ENCODE measurements around the gene NME9.

NME9 gene

DNA sequence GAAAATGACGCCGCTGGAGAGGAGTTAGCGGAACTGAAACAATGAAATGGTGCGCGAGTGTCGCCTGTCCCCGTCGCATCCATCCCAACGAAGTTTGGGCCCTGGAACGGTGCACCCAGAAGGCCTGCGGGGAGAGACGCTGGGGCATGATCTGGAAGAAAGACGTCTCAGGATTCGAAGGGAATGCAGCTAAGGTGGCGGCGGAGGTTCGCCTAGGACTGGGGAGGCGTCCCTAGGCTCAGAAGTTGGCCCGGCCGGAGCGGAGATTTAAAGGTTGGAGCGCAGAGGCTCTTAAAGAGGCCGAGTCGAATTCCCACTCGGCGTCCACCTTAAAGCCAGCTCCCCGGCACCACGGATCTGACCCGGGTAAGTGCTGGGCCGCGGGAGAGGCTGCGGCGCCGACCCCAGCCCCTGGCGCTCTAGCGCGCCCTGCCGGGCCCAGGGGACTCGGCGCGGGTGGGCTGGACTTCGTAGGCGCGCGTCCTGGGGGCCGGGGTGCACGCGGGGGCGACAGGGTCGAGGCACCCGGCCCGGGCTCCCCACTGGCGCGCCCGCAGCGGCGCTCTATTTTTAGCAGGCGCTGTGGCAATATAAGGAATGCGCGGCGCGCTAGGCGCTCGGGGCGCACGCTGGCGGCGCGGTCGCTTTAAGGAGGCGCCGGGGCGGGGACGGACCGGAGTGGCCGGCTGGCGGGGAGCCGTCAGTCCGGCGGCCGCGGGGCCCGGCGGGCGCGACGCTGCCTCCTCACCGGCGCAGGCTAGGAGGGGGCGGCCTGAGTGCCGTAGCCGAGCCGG lies 18.5 kb upstream of the NME9 start, which contains the start of gene MRAS:
Gene MRAS (plus strand): TSS at position 620 of the 794 bp plus-strand sequence. CDS start 24,305 bp downstream, outside the sequence.
- H3K4me3 ChIP-seq (ENCODE audit: low read depth, low read length): peak within 1 kb of the TSS; percentile 40
- TF ChIP-seq, protein P1, sequence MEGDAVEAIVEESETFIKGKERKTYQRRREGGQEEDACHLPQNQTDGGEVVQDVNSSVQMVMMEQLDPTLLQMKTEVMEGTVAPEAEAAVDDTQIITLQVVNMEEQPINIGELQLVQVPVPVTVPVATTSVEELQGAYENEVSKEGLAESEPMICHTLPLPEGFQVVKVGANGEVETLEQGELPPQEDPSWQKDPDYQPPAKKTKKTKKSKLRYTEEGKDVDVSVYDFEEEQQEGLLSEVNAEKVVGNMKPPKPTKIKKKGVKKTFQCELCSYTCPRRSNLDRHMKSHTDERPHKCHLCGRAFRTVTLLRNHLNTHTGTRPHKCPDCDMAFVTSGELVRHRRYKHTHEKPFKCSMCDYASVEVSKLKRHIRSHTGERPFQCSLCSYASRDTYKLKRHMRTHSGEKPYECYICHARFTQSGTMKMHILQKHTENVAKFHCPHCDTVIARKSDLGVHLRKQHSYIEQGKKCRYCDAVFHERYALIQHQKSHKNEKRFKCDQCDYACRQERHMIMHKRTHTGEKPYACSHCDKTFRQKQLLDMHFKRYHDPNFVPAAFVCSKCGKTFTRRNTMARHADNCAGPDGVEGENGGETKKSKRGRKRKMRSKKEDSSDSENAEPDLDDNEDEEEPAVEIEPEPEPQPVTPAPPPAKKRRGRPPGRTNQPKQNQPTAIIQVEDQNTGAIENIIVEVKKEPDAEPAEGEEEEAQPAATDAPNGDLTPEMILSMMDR (IDR thresholded peaks at IDR 0.05; ENCODE audit: borderline replicate concordance, insufficient read depth, low read depth, low read length): peak; percentile 39

DNA sequence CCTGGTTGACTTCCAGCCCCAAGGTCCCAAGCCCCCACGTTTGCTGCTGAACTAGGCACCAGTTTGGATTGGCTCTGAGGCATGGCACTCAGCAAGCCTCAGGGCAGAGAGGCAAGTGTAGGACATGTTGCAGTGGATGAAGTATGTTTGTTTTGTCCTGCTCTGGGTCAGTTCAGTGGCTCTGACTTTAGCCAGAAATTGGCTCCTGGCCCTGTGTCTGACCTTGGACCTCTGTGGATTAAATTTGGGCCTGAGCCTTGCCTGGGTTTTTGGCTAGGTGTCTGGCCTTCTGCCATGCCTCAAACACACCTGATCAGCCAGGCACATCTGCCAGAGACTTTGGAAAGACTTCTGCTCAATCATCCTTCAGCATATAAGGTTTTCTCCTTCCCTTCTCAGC lies 15.1 kb upstream of the NME9 start:
- TF ChIP-seq, protein P1 (IDR thresholded peaks at IDR 0.05; ENCODE audit: borderline replicate concordance, insufficient read depth, low read depth, low read length): no peak
- H3K4me3 ChIP-seq (ENCODE audit: low read depth, low read length): no peak overlapping the region

DNA sequence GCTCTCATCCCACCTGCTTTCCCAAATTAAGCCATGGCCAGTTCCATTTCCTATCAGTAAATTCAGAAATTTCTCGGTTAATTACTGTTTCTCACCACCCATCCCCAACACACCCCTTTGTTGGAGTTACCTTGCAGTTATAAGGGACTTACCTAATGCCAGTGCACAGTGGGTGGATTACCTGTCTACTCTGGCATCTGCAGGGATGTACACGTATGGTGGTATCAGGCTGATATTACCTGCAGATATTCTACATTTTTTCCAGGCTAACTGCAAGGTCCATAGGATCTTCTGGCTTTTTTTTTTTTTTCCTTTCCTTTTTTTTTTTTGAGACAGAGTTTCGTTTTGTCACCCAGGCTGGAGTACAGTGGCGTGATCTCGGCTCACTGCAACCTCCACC lies 10.9 kb upstream of the NME9 start:
- TF ChIP-seq, protein P1 (IDR thresholded peaks at IDR 0.05; ENCODE audit: borderline replicate concordance, insufficient read depth, low read depth, low read length): no peak
- H3K4me3 ChIP-seq (ENCODE audit: low read depth, low read length): no peak overlapping the region

DNA sequence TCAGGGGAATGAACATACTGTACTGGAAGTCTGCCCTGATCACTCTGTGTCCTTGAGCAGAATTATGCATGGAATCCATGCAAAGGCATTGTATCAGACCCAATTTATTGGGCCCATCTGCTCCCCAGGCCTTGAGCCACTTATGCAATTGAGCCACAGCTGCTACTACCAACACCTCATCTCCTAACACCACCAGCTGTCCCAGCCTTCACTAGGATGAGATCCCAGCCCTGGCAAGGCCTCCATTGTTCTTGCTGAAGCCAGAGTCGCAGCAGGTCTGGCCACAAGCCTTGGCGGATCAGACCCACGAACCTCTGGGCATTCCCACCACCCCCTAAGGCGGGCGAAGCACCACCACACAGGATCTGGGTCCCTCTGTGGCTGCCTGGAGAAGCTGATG lies 9.2 kb upstream of the NME9 start:
- H3K4me3 ChIP-seq (ENCODE audit: low read depth, low read length): no peak overlapping the region
- TF ChIP-seq, protein P1 (IDR thresholded peaks at IDR 0.05; ENCODE audit: borderline replicate concordance, insufficient read depth, low read depth, low read length): no peak

DNA sequence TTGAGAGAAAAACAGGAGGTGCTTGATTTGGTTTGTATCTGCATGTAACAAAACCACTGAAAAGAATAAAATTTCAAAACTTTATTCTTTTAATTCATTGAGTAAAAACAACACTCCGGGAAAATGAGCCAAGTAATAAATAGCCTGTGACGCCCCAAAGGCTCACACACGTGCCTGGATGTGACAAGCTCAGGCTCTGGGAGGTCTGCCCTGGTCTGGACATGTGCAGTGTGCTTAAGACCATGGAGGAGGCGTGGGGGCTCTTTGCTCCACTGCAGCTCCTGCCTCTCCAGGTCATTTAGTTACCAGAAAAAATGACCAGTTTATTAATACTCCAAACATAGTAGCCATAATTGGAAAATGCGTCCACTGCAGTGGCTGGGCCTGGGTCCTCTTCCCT lies 8.6 kb upstream of the NME9 start:
- TF ChIP-seq, protein P1 (IDR thresholded peaks at IDR 0.05; ENCODE audit: borderline replicate concordance, insufficient read depth, low read depth, low read length): no peak
- H3K4me3 ChIP-seq (ENCODE audit: low read depth, low read length): no peak overlapping the region

DNA sequence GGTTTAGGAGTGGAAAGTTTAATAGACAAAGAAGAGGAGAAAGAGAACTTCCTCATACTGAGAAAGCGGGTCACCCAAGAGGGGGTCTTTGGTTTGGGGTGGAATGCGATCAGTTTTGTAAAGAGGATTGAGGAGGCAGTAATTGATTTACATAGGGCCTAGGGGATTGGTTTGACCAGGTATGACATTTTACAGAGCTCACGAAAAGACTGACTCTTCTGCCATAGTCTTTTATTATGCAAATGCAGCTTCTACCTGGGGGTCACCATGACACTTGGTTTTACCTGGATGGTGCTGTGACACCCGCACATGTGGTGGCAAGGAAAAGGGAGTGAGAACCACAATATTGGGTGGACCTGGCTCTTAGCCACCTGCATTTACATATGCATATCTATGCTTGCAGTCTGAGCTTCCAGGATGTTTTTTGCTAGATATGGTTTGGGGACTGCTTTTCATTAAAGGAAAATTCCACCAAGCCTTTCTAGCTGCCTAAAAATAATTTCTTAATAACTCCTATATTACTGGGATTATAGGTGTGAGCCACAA lies 6.9 kb upstream of the NME9 start:
- TF ChIP-seq, protein P1 (IDR thresholded peaks at IDR 0.05; ENCODE audit: borderline replicate concordance, insufficient read depth, low read depth, low read length): no peak

DNA sequence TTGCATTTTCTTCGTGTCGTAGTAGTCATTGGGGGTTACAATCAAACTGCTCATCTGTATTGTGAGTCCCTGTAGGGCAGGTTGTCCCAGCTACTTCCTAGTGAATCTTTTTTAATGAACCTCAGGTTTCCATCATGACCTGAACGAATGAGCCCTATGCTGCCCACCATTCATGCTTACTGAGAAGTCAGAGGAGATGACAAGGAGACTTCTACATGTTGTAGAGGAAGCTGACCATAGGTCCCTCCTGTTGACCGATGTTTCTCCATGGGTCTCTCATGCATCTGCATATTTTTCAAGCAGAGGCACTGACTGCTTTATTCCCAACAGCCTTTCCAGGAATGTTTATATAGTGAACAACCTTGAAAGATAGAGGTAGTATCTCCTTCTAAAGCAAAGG lies 5.0 kb upstream of the NME9 start:
- TF ChIP-seq, protein P1 (IDR thresholded peaks at IDR 0.05; ENCODE audit: borderline replicate concordance, insufficient read depth, low read depth, low read length): no peak
- no peak overlapping the region for H3K4me3 ChIP-seq (ENCODE audit: low read depth, low read length)

More for the DNA sequence above, 6.9 kb upstream of the NME9 start:
- H3K4me3 ChIP-seq (ENCODE audit: low read depth, low read length): no peak overlapping the region

Data from GM12875 (cell line).